Astrocyte of the hippocampus (primary cell): Measurements from ENCODE around the gene KICS2.

Experiments
- DNase-seq: peaks from one replicate; pipeline ENCODE4 v3.0.0; 2011; ENCODE audit warnings: low read depth, low spot score

KICS2 gene

DNA sequence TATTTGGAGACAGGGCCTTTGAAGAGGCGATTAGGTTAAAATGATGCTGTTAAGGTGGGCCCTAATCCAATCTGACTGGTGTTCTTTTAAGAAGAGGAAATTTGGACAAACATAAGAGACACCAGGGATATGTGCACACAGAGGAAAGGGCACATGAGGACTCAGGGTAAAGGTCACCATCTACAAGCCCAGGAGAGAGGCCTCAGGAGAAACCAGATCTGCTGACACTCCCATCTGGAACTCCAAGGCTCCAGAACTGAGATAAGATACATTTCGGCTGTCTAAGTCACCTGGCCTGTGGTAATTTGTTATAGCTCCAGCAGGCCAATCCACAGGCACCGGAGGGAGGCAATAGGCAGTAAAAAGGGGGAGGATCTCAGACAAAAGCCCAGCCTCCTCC, 48.6 kb downstream of the KICS2 start:
- DNase-seq: no peak
